GM19372 (cell line): ENCODE results near the gene CRIP3.
"Not testable (repeated sequence)": the region's sequence is repeated elsewhere in the genome, so short reads cannot be mapped to it uniquely, and the experiment has no call there.

Source experiments
- ATAC-seq: cut with Tn5 transposase; IDR thresholded peaks from one replicate; pipeline ENCODE4 v1.9.1; 2021; ENCODE audit warnings: mild to moderate bottlenecking, low read depth, moderate library complexity; ENCODE audit not compliant: unreplicated experiment

Gene CRIP3

GRCh38 chr6:43308101-43308989, at the start of gene CRIP3:
TSS of gene CRIP3 (minus strand) at chr6:43308826. CDS start at chr6:43308792, 34 bp downstream.
- no peak for ATAC-seq

- ATAC-seq, result no peak
Observed at GRCh38 chr6:43355862-43356590, 47.4 kb upstream of the CRIP3 start.

- ATAC-seq, result not testable (repeated sequence)
Observed at GRCh38 chr6:43351951-43352350, 43.3 kb upstream of the CRIP3 start.

- ATAC-seq, result no peak
Observed at GRCh38 chr6:43347444-43347843, 38.8 kb upstream of the CRIP3 start.

GRCh38 chr6:43347021-43347420, 38.4 kb upstream of the CRIP3 start:
- ATAC-seq, result no peak

GRCh38 chr6:43346243-43346642, 37.6 kb upstream of the CRIP3 start:
- ATAC-seq, result not testable (repeated sequence)

GRCh38 chr6:43339168-43339567, 30.5 kb upstream of the CRIP3 start:
- ATAC-seq, result peak; percentile 81

- ATAC-seq, result peak; percentile 51
Observed at GRCh38 chr6:43338243-43338642, 29.6 kb upstream of the CRIP3 start.

- no peak for ATAC-seq
Observed at GRCh38 chr6:43336382-43336781, 27.8 kb upstream of the CRIP3 start.

GRCh38 chr6:43335469-43335868, 26.8 kb upstream of the CRIP3 start:
- no peak for ATAC-seq

- no peak for ATAC-seq
Observed at GRCh38 chr6:43334466-43335095, 26.0 kb upstream of the CRIP3 start.

GRCh38 chr6:43331891-43332290, 23.3 kb upstream of the CRIP3 start:
- no peak for ATAC-seq

- no peak for ATAC-seq
Observed at GRCh38 chr6:43331470-43331869, 22.8 kb upstream of the CRIP3 start.

- ATAC-seq, result no peak
Observed at GRCh38 chr6:43328528-43328927, 19.9 kb upstream of the CRIP3 start.

GRCh38 chr6:43325876-43326275, 17.2 kb upstream of the CRIP3 start:
- no peak for ATAC-seq

- no peak for ATAC-seq
Observed at GRCh38 chr6:43318011-43318410, 9.4 kb upstream of the CRIP3 start.

GRCh38 chr6:43313813-43314212, 5.2 kb upstream of the CRIP3 start:
- ATAC-seq, result no peak

- no peak for ATAC-seq
Observed at GRCh38 chr6:43311666-43312065, 3.0 kb upstream of the CRIP3 start.

GRCh38 chr6:43310624-43311023, 2.0 kb upstream of the CRIP3 start:
- no peak for ATAC-seq

GRCh38 chr6:43310134-43310533, 1.5 kb upstream of the CRIP3 start:
- no peak for ATAC-seq

GRCh38 chr6:43308990-43309477, 408 bp upstream of the CRIP3 start:
- no peak for ATAC-seq
